Adrenal gland (tissue), 5 donors: ENCODE results near the gene GNB1L.

ENCODE experiments used
- CTCF ChIP-seq, 6 experiments: fragments of 450-650 bp in 4 of 6; fragments of 200-600 bp in 2 of 6; sonication (generic) in 1 of 6; IDR thresholded peaks; 1 replicate in 5 of 6; 2 replicates in 1 of 6; pipeline versions ENCODE4 v1.5.1 to v1.8.0; 2016 to 2021; ENCODE audit warnings: antibody characterized with exemption in 6 of 6, mild to moderate bottlenecking in 2 of 6, moderate library complexity in 1 of 6
- POLR2A ChIP-seq, 2 donors: fragments of 450-650 bp; IDR thresholded peaks; one replicate each; pipeline ENCODE4 v1.6.1; 2017; ENCODE audit warnings: antibody characterized with exemption in 2 of 2, mild to moderate bottlenecking in 2 of 2, moderate library complexity in 1 of 2
- donor health status: DM: no; HTN: no; CAD: no.

DNA sequence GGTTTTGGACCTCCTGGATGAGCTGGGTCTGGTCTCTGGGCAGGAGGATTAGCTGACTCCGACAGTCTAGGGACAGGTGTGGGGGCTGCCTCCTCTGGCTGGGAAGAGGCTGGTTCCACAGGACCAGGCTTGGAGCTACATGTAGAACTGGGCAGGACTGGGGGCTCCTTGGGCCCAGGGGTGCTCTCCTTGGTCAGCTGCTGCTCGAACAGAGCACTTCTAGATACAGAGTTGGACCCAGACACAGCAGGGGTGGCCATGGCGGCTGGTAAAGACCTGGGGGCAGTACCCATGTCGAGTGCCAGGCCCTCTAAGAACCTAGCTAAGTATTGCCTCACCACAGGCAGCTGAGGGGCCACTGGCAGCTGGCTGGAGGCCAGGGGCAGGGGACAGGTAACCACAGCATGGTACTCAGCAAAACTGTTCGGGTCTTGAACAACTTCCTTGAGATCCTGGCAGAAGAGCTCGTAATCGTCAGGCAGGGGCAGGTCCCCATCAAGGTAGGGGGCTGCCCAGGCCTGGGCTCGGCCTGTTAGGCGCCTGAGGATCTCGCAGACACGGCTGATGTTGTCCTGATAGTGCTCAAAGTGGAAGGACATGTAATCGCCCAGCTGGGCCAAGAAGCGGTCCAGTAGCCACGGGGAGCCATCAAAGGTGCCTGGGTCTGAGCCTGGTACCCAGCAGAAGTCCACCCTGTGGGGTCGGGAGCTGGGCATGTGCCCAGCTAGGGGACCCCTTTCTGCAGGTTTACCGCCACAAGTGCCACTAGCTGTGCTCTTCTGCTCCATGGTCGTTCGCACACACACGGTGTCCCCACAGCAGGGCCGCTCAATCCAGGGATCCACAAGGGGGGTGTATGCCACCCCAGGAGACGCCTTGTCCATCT lies 3.1 kb downstream of the GNB1L start:
- TF ChIP-seq CTCF (IDR thresholded peaks at IDR 0.05): no peak
- no peak for TF ChIP-seq POLR2A (IDR thresholded peaks at IDR 0.05)
